Esophagus mucosa (tissue), 1 donor: ENCODE data around the gene STRA6. TPM values are rescaled to one million over a fixed set of nuclear protein-coding genes. Genes with fewer than 3 reads are reported as not detected.
"Not testable (repeated sequence)": the region's sequence is repeated elsewhere in the genome, so short reads cannot be mapped to it uniquely, and the experiment has no call there.

Experiments used
- ATAC-seq: fragments of 200-7000 bp; cut with Tn5 transposase; one replicate; pipeline ENCODE4 v1.9.1; 2020
- total RNA-seq: library from RNA; stranded (reverse); gene quantifications from one replicate; pipeline ENCODE4 v1.2.4, GENCODE V29; 2023
- donor health status: DM: yes; HTN: yes; CAD: no.

The STRA6 gene
- total RNA-seq, 1 donor from 2014 or later = 1.5 TPM

- ATAC-seq = peak; percentile 68
These were observed 23.3 kb downstream of the STRA6 start for GRCh38 chr15:74179101-74179841.

GRCh38 chr15:74178326-74179100 is 24.1 kb downstream of the STRA6 start:
- ATAC-seq = no peak

GRCh38 chr15:74176262-74177214 is 26.0 kb downstream of the STRA6 start:
- ATAC-seq = no peak

- ATAC-seq = no peak
These were observed 27.1 kb downstream of the STRA6 start for GRCh38 chr15:74175271-74176191.

GRCh38 chr15:74174958-74175253 is 27.7 kb downstream of the STRA6 start:
- ATAC-seq = no peak

GRCh38 chr15:74174219-74174957 is 28.2 kb downstream of the STRA6 start:
- no peak for ATAC-seq

- ATAC-seq = no peak
These were observed 29.0 kb downstream of the STRA6 start, which contains the start of gene ISLR for GRCh38 chr15:74173380-74174218. ISLR (plus strand) TSS chr15:74173710; CDS start chr15:74174859, 1,149 bp downstream.

GRCh38 chr15:74172701-74173379 is 29.7 kb downstream of the STRA6 start:
- no peak for ATAC-seq

- ATAC-seq = no peak
These were observed 30.5 kb downstream of the STRA6 start for GRCh38 chr15:74171965-74172541.

GRCh38 chr15:74170875-74171578 is 31.6 kb downstream of the STRA6 start:
- ATAC-seq = no peak

- ATAC-seq = no peak
These were observed 32.3 kb downstream of the STRA6 start for GRCh38 chr15:74170071-74170844.

GRCh38 chr15:74168711-74169126 is 33.9 kb downstream of the STRA6 start:
- ATAC-seq = no peak

- no peak for ATAC-seq
These were observed 34.7 kb downstream of the STRA6 start for GRCh38 chr15:74167891-74168331.

- no peak for ATAC-seq
These were observed 37.1 kb downstream of the STRA6 start for GRCh38 chr15:74165461-74165860.

GRCh38 chr15:74162195-74162536 is 40.4 kb downstream of the STRA6 start:
- ATAC-seq = not testable (repeated sequence)

GRCh38 chr15:74160390-74160789 is 42.2 kb downstream of the STRA6 start:
- not testable (repeated sequence) for ATAC-seq

GRCh38 chr15:74159773-74160172 is 42.8 kb downstream of the STRA6 start:
- ATAC-seq = no peak
